Stimulated activated CD4-positive, alpha-beta T cell treated with anti-CD3 and anti-CD28 coated beads, Interleukin-4, amount 100 ng/mL, for 4 hours (primary cell): ENCODE data around the gene PIGV.
A peak's percentile ranks its signal among the peaks of the same experiment; 100 is the strongest.
"Not testable (repeated sequence)": the region's sequence is repeated elsewhere in the genome, so short reads cannot be mapped to it uniquely, and the experiment has no call there.

Experiments used
- DNase-seq, 2 experiments: peaks; one replicate each; pipeline ENCODE4 v3.0.0-alpha.2; 2020

Gene PIGV

DNA sequence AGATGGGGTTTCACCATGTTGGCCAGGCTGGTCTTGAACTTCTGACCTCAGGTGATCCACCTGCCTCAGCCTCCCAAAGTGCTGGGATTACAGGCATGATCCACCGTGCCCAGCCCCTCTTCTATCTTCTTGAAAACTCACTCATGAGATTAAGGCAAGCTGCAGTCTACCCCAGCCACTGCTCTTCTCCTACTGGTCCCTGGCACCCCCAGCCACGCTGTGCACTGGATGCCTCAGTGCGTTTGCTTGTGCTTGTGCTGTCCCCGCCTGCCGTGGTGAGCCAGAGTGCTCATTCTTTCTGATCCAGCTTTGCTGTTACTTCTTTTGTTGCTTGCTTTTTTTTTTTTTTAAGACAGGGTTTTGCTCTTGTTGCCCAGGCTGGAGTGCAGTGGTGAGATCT lies 49.9 kb downstream of the PIGV start:
- DNase-seq, result not testable (repeated sequence)

DNA sequence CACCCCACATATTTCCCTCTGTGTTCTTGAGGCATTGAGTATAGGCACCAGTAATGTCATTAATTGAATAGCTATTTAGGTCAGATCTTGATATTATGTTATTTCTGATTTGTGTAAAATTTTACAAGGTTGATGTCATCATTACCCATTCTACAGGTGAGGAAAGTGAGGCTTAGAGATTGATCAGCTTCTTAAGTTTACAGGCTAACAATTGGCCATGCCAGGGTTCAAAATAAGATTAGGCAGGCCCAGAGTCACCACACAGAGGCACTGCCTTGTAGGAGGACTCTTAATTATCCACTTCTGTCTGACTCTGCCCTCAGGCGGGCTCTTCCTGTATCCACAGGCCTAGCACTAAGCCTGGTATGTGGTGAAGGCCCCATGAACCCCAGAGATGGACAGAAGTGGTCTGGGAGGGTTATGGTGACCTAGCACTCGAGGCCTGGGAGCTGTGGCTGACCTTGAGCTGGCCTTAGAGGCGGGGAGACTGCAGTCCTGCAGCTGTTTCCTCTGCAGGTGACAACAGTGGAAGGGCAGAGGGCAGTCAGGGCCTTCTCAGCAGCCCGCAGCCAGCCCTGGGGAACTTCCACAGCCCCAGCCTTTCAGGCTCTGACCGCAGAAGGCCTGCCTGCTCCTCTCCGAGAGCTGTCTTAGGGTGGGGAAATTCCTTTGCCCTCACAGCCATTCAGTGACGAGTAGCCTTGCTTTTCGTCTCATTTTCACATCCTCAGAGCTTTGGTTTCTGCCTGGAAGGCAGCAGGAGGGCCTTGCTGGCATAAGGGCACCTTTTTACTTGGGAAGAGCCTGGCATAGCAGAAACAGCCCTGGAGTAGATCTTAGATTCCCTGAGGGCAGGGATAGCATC lies 51.0 kb downstream of the PIGV start:
- peak; percentile 36 to 49 for DNase-seq

DNA sequence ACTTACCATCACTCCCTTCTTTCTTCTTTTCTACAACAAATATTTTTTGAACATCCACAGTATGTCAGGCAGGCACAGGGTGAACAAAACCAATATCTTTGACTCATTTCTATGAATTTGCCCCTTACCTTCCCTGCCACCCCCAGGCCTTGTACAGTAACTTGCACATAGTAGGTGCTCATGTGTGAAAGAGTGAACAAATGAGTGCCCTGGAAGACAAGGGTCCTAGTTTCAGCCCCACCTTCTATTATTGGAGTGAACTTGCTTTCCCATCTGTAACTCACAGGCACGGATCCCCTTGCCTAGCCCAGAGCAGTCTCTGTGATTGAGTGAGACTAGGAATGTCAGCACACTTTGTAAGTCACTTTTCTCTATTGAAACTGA lies 51.6 kb downstream of the PIGV start:
- no peak for DNase-seq

DNA sequence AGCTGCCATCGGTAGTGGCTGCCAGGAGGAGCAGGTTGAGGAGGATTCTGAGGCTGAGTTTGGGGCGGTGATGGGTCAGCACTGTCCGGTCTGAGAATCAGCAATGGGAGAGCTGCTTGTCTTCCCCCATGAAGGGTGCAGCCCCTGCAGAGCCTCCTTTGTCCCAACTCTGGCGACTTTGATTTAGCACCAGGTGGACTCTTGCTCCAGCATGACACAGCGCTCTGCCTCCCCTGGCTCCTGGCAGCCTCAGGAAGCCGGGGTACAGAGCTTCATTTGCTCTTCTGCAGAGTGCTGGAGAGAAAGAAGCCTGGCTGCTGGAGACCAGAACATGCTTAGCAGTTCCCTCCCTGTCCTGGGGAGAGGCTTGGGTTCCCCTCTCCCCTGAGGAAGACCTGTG lies 52.0 kb downstream of the PIGV start:
- DNase-seq, result no peak

DNA sequence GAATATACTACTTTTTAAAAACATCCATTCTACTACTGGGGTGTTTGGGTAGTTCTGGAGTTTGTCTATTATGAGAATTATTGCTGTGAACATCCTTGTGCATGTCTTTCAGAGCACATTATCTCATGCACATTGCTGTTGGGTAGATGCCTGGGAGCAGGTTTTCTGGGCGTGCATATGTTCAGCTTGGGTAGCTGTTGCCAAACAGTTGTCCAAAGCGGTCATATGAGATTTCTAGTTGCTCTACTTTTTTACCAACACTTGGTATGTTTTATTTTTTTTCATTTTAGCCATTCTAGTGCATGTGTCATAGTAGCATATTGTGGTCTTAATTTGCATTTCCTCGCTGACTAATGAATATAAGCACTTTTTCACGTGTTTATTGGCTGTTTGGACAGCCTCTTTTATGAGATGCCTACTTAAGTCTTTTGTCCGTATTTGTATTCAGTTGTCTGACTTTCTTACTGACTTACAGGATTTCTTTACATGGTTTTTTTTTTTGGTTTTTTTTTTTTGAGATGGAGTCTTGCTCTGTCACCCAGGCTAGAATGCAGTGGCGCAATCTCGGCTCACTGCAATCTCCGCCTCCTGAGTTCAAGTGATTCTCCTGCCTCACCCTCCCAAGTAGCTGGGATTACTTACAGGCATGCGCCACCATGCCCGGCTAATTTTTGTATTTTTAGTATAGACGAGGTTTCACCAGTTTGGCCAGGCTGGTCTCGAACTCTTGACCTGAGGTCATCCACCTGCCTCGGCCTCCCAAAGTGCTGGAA lies 56.9 kb downstream of the PIGV start:
- DNase-seq, result no peak

DNA sequence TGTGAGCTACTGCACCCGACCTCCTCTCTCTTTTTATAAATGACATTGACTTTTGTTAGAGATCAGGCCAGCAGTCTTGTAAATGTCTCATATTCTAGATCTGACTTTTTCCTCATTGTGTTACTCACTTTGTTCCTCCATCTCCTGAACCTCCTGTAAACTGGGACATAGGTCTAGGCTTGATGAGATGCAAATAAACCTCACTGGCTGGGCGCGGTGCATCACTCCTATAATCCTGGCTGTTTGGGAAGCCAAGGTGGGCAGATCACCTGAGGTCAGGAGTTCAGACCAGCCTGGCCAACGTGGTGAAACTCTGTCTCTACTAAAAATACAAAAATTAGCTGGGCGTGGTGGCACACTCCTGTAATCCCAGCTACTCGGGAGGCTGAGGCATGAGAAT lies 60.1 kb downstream of the PIGV start:
- DNase-seq, result not testable (repeated sequence)
